Gastroesophageal sphincter (tissue), 4 donors: ENCODE results near the gene CCR9. TPM values are rescaled to one million over a fixed set of nuclear protein-coding genes. Genes with fewer than 3 reads are reported as not detected.

ENCODE experiments used
- ATAC-seq: fragments of 150-250 bp; one replicate; pipeline ENCODE4 v1.9.1; 2016; ENCODE audit warnings: mild to moderate bottlenecking, moderate library complexity
- H3K27ac ChIP-seq, 4 donors: fragments of 200-600 bp; sonication (generic) in 3 of 4; 1 replicate in 3 of 4; 2 replicates in 1 of 4; pipeline ENCODE4 v1.5.1; 2016 to 2019
- H3K27me3 ChIP-seq: fragments of 200-600 bp; sonication (generic); one replicate; pipeline ENCODE4 v1.5.1; 2019
- H3K36me3 ChIP-seq, 2 donors: fragments of 200-600 bp; sonication (generic); one replicate each; pipeline ENCODE4 v1.5.1; 2019; ENCODE audit warnings: control low read depth in 1 of 2
- H3K4me1 ChIP-seq, 3 donors: fragments of 200-600 bp; sonication (generic); 1 replicate in 2 of 3; 2 replicates in 1 of 3; pipeline ENCODE4 v1.5.1; 2016 to 2019; ENCODE audit warnings: control low read depth in 2 of 3
- H3K4me3 ChIP-seq, 2 donors: fragments of 200-600 bp; sonication (generic); one replicate each; pipeline ENCODE4 v1.5.1; 2019; ENCODE audit warnings: mild to moderate bottlenecking in 1 of 2, moderate library complexity in 1 of 2
- H3K9me3 ChIP-seq, 3 donors: fragments of 200-600 bp; sonication (generic); one replicate each; pipeline ENCODE4 v1.5.1; 2017 to 2019; ENCODE audit warnings: control low read depth in 2 of 3
- CTCF ChIP-seq, 4 experiments: fragments of 200-600 bp in 2 of 4; fragments of 450-650 bp in 2 of 4; sonication (generic) in 1 of 4; IDR thresholded peaks; one replicate each; pipeline ENCODE4 v1.5.1; 2017 to 2019; ENCODE audit warnings: antibody characterized with exemption in 4 of 4, mild to moderate bottlenecking in 2 of 4, moderate library complexity in 2 of 4
- EP300 ChIP-seq: sonication (generic); formaldehyde crosslinking; IDR thresholded peaks from one replicate; pipeline ENCODE4 v1.6.1; 2017; ENCODE audit warnings: antibody characterized with exemption, mild to moderate bottlenecking
- POLR2A ChIP-seq, 2 donors: fragments of 450-650 bp; IDR thresholded peaks; one replicate each; pipeline ENCODE4 v1.6.1; 2017; ENCODE audit warnings: antibody characterized with exemption in 2 of 2, mild to moderate bottlenecking in 2 of 2, moderate library complexity in 1 of 2
- POLR2AphosphoS5 ChIP-seq: sonication (generic); formaldehyde crosslinking; IDR thresholded peaks from one replicate; pipeline ENCODE4 v1.6.1; 2017; ENCODE audit warnings: antibody characterized with exemption
- WGBS, 2 donors: methylation state at CpG; one replicate each; pipeline ENCODE4 v1.1.5; 2018; ENCODE audit warnings: low coverage in 1 of 2; 5-methylcytosine and 5-hydroxymethylcytosine counted together
- total RNA-seq, 4 donors: library from RNA; depleted of rRNA; stranded (reverse); fragments of >200 nt; gene quantifications; one replicate each; pipeline ENCODE4 v1.1.0, GENCODE V29; 2016

Gene CCR9
- total RNA-seq, 4 donors from 2014 or later: not detected

- no peak for TF ChIP-seq POLR2AphosphoS5
- TF ChIP-seq POLR2A (IDR thresholded peaks at IDR 0.05): no peak
- TF ChIP-seq EP300: no peak
- TF ChIP-seq CTCF (IDR thresholded peaks at IDR 0.05): no peak
- Histone ChIP-seq H3K36me3 (peaks cover 0 to 94% of the 10 kb centered on the region in 2 donors), H3K27me3 (no peaks in the 10 kb centered on the region), H3K4me1 (peaks cover 0 to 31% (median 0%) of the 10 kb centered on the region in 3 donors), H3K4me3 (no peak overlapping the region), H3K27ac (peak overlapping the region in 1 of 4 donors; percentile 69), H3K9me3 (no peaks in the 10 kb centered on the region)
- WGBS, 2 donors: 100% methylated on average over 1 of the region's 3 CpGs; no CpG with 5 or more reads in 1 of the 2 donors
- ATAC-seq: no peak
These were observed 61.0 kb downstream of the CCR9 start for GRCh38 chr3:45947361-45947760.

GRCh38 chr3:45948311-45948781, 62.0 kb downstream of the CCR9 start:
- WGBS, 2 donors: 50 to 66% methylated on average over 5 to 6 of the region's 6 CpGs
- no peak for TF ChIP-seq CTCF (IDR thresholded peaks at IDR 0.05)
- no peak for TF ChIP-seq POLR2A (IDR thresholded peaks at IDR 0.05)
- peak; percentile 75 for TF ChIP-seq POLR2AphosphoS5
- Histone ChIP-seq H3K27ac (peak overlapping the region in 2 of 4 donors; percentile 3 to 69), H3K4me1 (peaks cover 0 to 31% (median 0%) of the 10 kb centered on the region in 3 donors), H3K27me3 (no peaks in the 10 kb centered on the region), H3K9me3 (no peaks in the 10 kb centered on the region), H3K4me3 (no peak overlapping the region), H3K36me3 (peaks cover 0 to 94% of the 10 kb centered on the region in 2 donors)
- ATAC-seq: no peak

GRCh38 chr3:45948881-45949280, 62.5 kb downstream of the CCR9 start:
- peaks cover 0 to 31% (median 0%) of the 10 kb centered on the region in 3 donors for H3K4me1 ChIP-seq
- no peak for ATAC-seq
- peaks cover 0 to 94% of the 10 kb centered on the region in 2 donors for H3K36me3 ChIP-seq
- no peak overlapping the region for H3K4me3 ChIP-seq
- H3K27ac ChIP-seq: peak overlapping the region in 1 of 4 donors; percentile 69
- no peaks in the 10 kb centered on the region for H3K27me3 ChIP-seq
- TF ChIP-seq EP300 (no peak), POLR2A (IDR thresholded peaks at IDR 0.05) (no peak), CTCF (IDR thresholded peaks at IDR 0.05) (no peak), POLR2AphosphoS5 (no peak)
- H3K9me3 ChIP-seq: no peaks in the 10 kb centered on the region
- 84 to 100% methylated on average over 1 to 6 of the region's 6 CpGs for WGBS, 2 donors

GRCh38 chr3:45949432-45949831, 63.1 kb downstream of the CCR9 start:
- Histone ChIP-seq H3K27ac (peak overlapping the region in 1 of 4 donors; percentile 69), H3K27me3 (no peaks in the 10 kb centered on the region), H3K4me1 (peaks cover 0 to 31% (median 0%) of the 10 kb centered on the region in 3 donors), H3K36me3 (peaks cover 0 to 99% of the 10 kb centered on the region in 2 donors), H3K9me3 (no peaks in the 10 kb centered on the region), H3K4me3 (no peak overlapping the region)
- TF ChIP-seq EP300 (no peak), POLR2AphosphoS5 (no peak), POLR2A (IDR thresholded peaks at IDR 0.05) (no peak), CTCF (IDR thresholded peaks at IDR 0.05) (no peak)
- ATAC-seq: no peak
- no CpG with 5 or more reads among the region's 4 CpGs for WGBS, 2 donors

GRCh38 chr3:45950131-45950530, 63.8 kb downstream of the CCR9 start:
- Histone ChIP-seq H3K4me3 (no peak overlapping the region), H3K27ac (peak overlapping the region in 1 of 4 donors; percentile 69), H3K27me3 (no peaks in the 10 kb centered on the region), H3K9me3 (no peaks in the 10 kb centered on the region), H3K4me1 (peaks cover 0 to 31% (median 0%) of the 10 kb centered on the region in 3 donors), H3K36me3 (peaks cover 0 to 100% of the 10 kb centered on the region in 2 donors)
- WGBS, 2 donors: 100% methylated on average over 2 of the region's 2 CpGs; no CpG with 5 or more reads in 1 of the 2 donors
- TF ChIP-seq CTCF (IDR thresholded peaks at IDR 0.05) (no peak), EP300 (no peak), POLR2AphosphoS5 (no peak), POLR2A (IDR thresholded peaks at IDR 0.05) (no peak)
- no peak for ATAC-seq
